ENCODE measurements around the gene IPO4. TPM values are rescaled to one million over a fixed set of nuclear protein-coding genes. Genes with fewer than 3 reads are reported as not detected.

The IPO4 gene
- total and polyA plus RNA-seq, 10 of the 15 experiments (the other 5 are each of a cell fraction or from before 2014, with no cell fraction given) = 7.8 to 139 (median 37.6) TPM

- TF ChIP-seq, protein P1, sequence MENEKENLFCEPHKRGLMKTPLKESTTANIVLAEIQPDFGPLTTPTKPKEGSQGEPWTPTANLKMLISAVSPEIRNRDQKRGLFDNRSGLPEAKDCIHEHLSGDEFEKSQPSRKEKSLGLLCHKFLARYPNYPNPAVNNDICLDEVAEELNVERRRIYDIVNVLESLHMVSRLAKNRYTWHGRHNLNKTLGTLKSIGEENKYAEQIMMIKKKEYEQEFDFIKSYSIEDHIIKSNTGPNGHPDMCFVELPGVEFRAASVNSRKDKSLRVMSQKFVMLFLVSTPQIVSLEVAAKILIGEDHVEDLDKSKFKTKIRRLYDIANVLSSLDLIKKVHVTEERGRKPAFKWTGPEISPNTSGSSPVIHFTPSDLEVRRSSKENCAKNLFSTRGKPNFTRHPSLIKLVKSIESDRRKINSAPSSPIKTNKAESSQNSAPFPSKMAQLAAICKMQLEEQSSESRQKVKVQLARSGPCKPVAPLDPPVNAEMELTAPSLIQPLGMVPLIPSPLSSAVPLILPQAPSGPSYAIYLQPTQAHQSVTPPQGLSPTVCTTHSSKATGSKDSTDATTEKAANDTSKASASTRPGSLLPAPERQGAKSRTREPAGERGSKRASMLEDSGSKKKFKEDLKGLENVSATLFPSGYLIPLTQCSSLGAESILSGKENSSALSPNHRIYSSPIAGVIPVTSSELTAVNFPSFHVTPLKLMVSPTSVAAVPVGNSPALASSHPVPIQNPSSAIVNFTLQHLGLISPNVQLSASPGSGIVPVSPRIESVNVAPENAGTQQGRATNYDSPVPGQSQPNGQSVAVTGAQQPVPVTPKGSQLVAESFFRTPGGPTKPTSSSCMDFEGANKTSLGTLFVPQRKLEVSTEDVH (IDR thresholded peaks at IDR 0.05; ENCODE audit: low read depth, partially characterized antibody) = no peak
- no peak; the same call in 1 of the 2 replicates for TF ChIP-seq TCF12 (IDR thresholded peaks at IDR 0.05; ENCODE audit: low read depth, low read length)
- TF ChIP-seq TARDBP (IDR thresholded peaks at IDR 0.05; ENCODE audit: borderline replicate concordance) = peak; percentile 79
- TF ChIP-seq, protein P2, sequence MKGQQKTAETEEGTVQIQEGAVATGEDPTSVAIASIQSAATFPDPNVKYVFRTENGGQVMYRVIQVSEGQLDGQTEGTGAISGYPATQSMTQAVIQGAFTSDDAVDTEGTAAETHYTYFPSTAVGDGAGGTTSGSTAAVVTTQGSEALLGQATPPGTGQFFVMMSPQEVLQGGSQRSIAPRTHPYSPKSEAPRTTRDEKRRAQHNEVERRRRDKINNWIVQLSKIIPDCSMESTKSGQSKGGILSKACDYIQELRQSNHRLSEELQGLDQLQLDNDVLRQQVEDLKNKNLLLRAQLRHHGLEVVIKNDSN (IDR thresholded peaks at IDR 0.05; ENCODE audit: borderline replicate concordance, extremely low read length, insufficient read depth, low read depth, low read length) = no peak
- TF ChIP-seq ZSCAN29 (IDR thresholded peaks at IDR 0.05) = no peak
- TF ChIP-seq, protein P3, sequence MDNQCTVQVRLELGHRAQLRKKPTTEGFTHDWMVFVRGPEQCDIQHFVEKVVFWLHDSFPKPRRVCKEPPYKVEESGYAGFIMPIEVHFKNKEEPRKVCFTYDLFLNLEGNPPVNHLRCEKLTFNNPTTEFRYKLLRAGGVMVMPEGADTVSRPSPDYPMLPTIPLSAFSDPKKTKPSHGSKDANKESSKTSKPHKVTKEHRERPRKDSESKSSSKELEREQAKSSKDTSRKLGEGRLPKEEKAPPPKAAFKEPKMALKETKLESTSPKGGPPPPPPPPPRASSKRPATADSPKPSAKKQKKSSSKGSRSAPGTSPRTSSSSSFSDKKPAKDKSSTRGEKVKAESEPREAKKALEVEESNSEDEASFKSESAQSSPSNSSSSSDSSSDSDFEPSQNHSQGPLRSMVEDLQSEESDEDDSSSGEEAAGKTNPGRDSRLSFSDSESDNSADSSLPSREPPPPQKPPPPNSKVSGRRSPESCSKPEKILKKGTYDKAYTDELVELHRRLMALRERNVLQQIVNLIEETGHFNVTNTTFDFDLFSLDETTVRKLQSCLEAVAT (IDR thresholded peaks at IDR 0.05) = no peak
- peak; percentile 87; the same call in 1 of the 2 replicates for TF ChIP-seq NBN (IDR thresholded peaks at IDR 0.05)
- TF ChIP-seq TAF1 (IDR thresholded peaks at IDR 0.05; ENCODE audit: borderline replicate concordance, low read depth, low read length) = peak; percentile 61; the same call in 1 of the 2 replicates
- 0 out of 2 replicates have a peak, but pooled peaks have one; percentile 54 for TF ChIP-seq ATF7 (IDR thresholded peaks at IDR 0.05; ENCODE audit: low read depth)
- peak; percentile 87 for TF ChIP-seq SIN3A (IDR thresholded peaks at IDR 0.05; ENCODE audit: low read depth, low read length)
- peak; percentile 47; the same call in 1 of the 2 replicates for TF ChIP-seq POLR2AphosphoS2 (IDR thresholded peaks at IDR 0.05; ENCODE audit: low read depth, low read length)
- TF ChIP-seq REST (IDR thresholded peaks at IDR 0.05; ENCODE audit: low read depth, low read length) = 0 out of 2 replicates have a peak, but pooled peaks have one; percentile 1
- no peak for TF ChIP-seq USF2 (IDR thresholded peaks at IDR 0.05; ENCODE audit: borderline replicate concordance, low read depth, low read length)
- TF ChIP-seq MTA2 (IDR thresholded peaks at IDR 0.05; ENCODE audit: low read depth) = no peak
- no peak for TF ChIP-seq RBBP5 (conservative IDR thresholded peaks at IDR 0.05)
- TF ChIP-seq STAT3 (IDR thresholded peaks at IDR 0.05; ENCODE audit: low read depth, low read length) = no peak
Measured at GRCh38 chr14:24195186-24196070, 6.8 kb upstream of the IPO4 start, which contains the start of gene TM9SF1 (continued).

Measured in GM12878 (cell line).